Thyroid gland (tissue), 4 donors: ENCODE results near the gene VRK1. TPM values are rescaled to one million over a fixed set of nuclear protein-coding genes. Genes with fewer than 3 reads are reported as not detected.

Experiments used
- DNase-seq, 2 donors: peaks; one replicate each; pipeline ENCODE4 v3.0.0-alpha.2; 2019
- H3K27ac ChIP-seq, 3 donors: fragments of 200-600 bp; sonication (generic); 1 replicate in 2 of 3; 2 replicates in 1 of 3; pipeline ENCODE4 v1.5.1; 2016 to 2019; ENCODE audit warnings: mild to moderate bottlenecking in 1 of 3, moderate library complexity in 1 of 3
- H3K27me3 ChIP-seq: fragments of 200-600 bp; sonication (generic); one replicate; pipeline ENCODE4 v1.5.1; 2019
- H3K36me3 ChIP-seq, 2 donors: fragments of 200-600 bp; sonication (generic); one replicate each; pipeline ENCODE4 v1.5.1; 2016 to 2019
- H3K4me1 ChIP-seq, 2 donors: fragments of 200-600 bp; sonication (generic); one replicate each; pipeline ENCODE4 v1.5.1; 2017 to 2019
- H3K4me3 ChIP-seq, 3 donors: fragments of 200-600 bp; sonication (generic); replicated peaks in 1 of 3; 1 replicate in 2 of 3; 2 replicates in 1 of 3; pipeline ENCODE4 v1.5.1; 2016; ENCODE audit warnings: mild to moderate bottlenecking in 1 of 3
- H3K9me3 ChIP-seq: fragments of 200-600 bp; sonication (generic); one replicate; pipeline ENCODE4 v1.5.1; 2017
- POLR2A ChIP-seq, 2 donors: fragments of 450-650 bp; IDR thresholded peaks; one replicate each; pipeline ENCODE4 v1.6.1; 2017; ENCODE audit warnings: antibody characterized with exemption in 2 of 2, mild to moderate bottlenecking in 2 of 2, moderate library complexity in 1 of 2
- WGBS, 2 donors: methylation state at CpG; one replicate each; pipeline ENCODE4 v1.1.5; 2017; 5-methylcytosine and 5-hydroxymethylcytosine counted together
- intact Hi-C: fragments of 100-400 bp; cut with DNase I; formaldehyde crosslinking; loops from one replicate; pipeline ENCODE4 v1.15.1; 2023
- total RNA-seq, 4 donors: library from RNA; depleted of rRNA; stranded (reverse); fragments of >200 nt; gene quantifications; one replicate each; pipeline ENCODE4 v1.2.3, GENCODE V29; 2016
- TF ChIP-seq, protein P1 (sequence below), 6 experiments: fragments of 200-600 bp in 3 of 6; fragments of 450-650 bp in 3 of 6; sonication (generic) in 3 of 6; IDR thresholded peaks; one replicate each; pipeline ENCODE4 v1.5.1; 2016 to 2019; ENCODE audit warnings: antibody characterized with exemption in 6 of 6, mild to moderate bottlenecking in 2 of 6, inconsistent platforms in 1 of 6, moderate library complexity in 1 of 6

Gene VRK1
- total RNA-seq, 4 donors from 2014 or later = 10.1 to 44.4 (median 14.2) TPM

DNA sequence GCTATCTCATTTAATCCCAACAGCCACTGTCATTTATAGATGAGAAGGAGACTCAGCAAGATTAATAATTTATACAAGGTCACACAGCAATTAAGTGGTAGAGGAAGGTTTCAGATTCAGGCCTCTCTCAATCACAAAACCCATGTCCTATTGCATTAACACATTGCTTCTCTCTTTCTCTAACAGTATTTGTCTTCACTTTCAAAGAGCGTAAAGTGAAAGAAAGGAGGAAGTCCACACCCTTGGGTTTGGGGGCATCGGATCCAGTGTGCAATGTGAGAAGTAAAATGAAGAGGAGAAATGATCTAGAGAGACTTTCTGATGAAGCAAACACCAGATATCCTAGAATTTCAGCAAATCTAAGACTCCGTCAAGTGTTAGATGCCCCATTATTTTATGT lies 7.0 kb upstream of the VRK1 start:
- no peaks in the 10 kb centered on the region for H3K27me3 ChIP-seq
- no peaks in the 10 kb centered on the region for H3K36me3 ChIP-seq
- no peak overlapping the region for H3K4me3 ChIP-seq
- TF ChIP-seq, protein P1, sequence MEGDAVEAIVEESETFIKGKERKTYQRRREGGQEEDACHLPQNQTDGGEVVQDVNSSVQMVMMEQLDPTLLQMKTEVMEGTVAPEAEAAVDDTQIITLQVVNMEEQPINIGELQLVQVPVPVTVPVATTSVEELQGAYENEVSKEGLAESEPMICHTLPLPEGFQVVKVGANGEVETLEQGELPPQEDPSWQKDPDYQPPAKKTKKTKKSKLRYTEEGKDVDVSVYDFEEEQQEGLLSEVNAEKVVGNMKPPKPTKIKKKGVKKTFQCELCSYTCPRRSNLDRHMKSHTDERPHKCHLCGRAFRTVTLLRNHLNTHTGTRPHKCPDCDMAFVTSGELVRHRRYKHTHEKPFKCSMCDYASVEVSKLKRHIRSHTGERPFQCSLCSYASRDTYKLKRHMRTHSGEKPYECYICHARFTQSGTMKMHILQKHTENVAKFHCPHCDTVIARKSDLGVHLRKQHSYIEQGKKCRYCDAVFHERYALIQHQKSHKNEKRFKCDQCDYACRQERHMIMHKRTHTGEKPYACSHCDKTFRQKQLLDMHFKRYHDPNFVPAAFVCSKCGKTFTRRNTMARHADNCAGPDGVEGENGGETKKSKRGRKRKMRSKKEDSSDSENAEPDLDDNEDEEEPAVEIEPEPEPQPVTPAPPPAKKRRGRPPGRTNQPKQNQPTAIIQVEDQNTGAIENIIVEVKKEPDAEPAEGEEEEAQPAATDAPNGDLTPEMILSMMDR (IDR thresholded peaks at IDR 0.05) = no peak
- TF ChIP-seq POLR2A (IDR thresholded peaks at IDR 0.05) = no peak
- 52 to 59% methylated on average over 3 of the region's 3 CpGs for WGBS, 2 donors
- H3K9me3 ChIP-seq = no peaks in the 10 kb centered on the region
- intact Hi-C loops = no loop called here
- DNase-seq = no peak
- no peak overlapping the region for H3K27ac ChIP-seq
- no peaks in the 10 kb centered on the region for H3K4me1 ChIP-seq

- no peaks in the 10 kb centered on the region for H3K36me3 ChIP-seq
- no peak overlapping the region for H3K27ac ChIP-seq
- no peak overlapping the region for H3K4me3 ChIP-seq
- H3K27me3 ChIP-seq = no peaks in the 10 kb centered on the region
- no peak for TF ChIP-seq POLR2A (IDR thresholded peaks at IDR 0.05)
- TF ChIP-seq, protein P1 (IDR thresholded peaks at IDR 0.05) = no peak
- DNase-seq = no peak
- 83 to 92% methylated on average over 1 of the region's 1 CpG for WGBS, 2 donors
- intact Hi-C loops = no loop called here
- no peaks in the 10 kb centered on the region for H3K4me1 ChIP-seq
- no peaks in the 10 kb centered on the region for H3K9me3 ChIP-seq
These were observed 6.5 kb upstream of the VRK1 start for GRCh38 chr14:96790706-96791105.

DNA sequence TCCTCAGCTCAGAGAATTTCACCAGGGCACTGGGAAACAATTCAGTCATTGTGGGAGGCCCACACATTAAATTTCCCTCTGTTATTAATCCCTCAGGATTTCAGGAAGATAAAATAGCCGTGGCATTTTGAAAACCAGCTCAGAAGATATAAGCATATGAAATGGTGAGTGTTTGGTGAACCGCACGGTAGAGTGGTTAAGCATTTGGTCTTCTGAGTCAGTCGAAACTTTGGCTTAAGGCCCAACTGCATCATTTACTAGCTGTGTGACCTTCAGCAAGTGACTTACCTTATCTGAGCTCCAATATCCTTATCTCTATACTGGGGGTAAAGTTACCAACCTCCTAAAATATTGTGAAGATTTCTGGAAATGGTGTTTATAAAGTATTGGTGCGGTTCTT lies 5.2 kb upstream of the VRK1 start:
- no peak for DNase-seq
- no peak overlapping the region for H3K27ac ChIP-seq
- 83 to 84% methylated on average over 5 of the region's 5 CpGs for WGBS, 2 donors
- intact Hi-C loops = no loop called here
- H3K27me3 ChIP-seq = no peaks in the 10 kb centered on the region
- no peaks in the 10 kb centered on the region for H3K4me1 ChIP-seq
- no peaks in the 10 kb centered on the region for H3K36me3 ChIP-seq
- TF ChIP-seq POLR2A (IDR thresholded peaks at IDR 0.05) = no peak
- TF ChIP-seq, protein P1 (IDR thresholded peaks at IDR 0.05) = no peak
- H3K9me3 ChIP-seq = no peaks in the 10 kb centered on the region
- no peak overlapping the region for H3K4me3 ChIP-seq

- no peaks in the 10 kb centered on the region for H3K27me3 ChIP-seq
- no peak overlapping the region for H3K4me3 ChIP-seq
- TF ChIP-seq, protein P1 (IDR thresholded peaks at IDR 0.05) = no peak
- TF ChIP-seq POLR2A (IDR thresholded peaks at IDR 0.05) = no peak
- no peaks in the 10 kb centered on the region for H3K36me3 ChIP-seq
- H3K4me1 ChIP-seq = peaks cover 0 to under 1% of the 10 kb centered on the region in 2 donors
- no peaks in the 10 kb centered on the region for H3K9me3 ChIP-seq
- intact Hi-C loops = no loop called here
- no peak for DNase-seq
- WGBS, 2 donors = 67 to 71% methylated on average over 7 of the region's 7 CpGs
- no peak overlapping the region for H3K27ac ChIP-seq
These were observed 4.6 kb upstream of the VRK1 start for GRCh38 chr14:96792591-96792990.

DNA sequence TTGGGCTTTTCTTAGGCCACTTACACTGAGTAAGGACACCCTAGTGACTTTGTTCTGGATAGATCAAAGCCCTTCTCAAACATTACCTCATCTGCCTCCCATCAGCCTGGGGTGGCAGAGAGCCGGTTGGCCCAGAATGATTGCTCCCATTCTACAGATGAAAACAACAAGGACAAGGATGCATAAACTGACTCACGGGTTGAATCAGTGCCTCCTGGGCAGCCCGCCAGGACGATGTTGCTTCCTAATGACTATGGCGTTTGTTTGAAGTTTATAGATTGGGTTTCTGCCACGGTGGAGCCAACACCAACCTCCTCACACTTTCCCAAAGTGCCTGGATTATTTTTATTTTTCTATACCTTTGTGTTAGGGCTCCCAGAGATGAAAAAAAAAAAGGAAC lies 3.6 kb upstream of the VRK1 start:
- intact Hi-C loops = no loop called here
- WGBS, 2 donors = 68 to 77% methylated on average over 6 of the region's 6 CpGs
- H3K9me3 ChIP-seq = no peaks in the 10 kb centered on the region

More for the DNA sequence above, 3.6 kb upstream of the VRK1 start:
- H3K27me3 ChIP-seq = no peaks in the 10 kb centered on the region
- no peak for TF ChIP-seq POLR2A (IDR thresholded peaks at IDR 0.05)
- TF ChIP-seq, protein P1 (IDR thresholded peaks at IDR 0.05) = no peak
- DNase-seq = no peak
- H3K27ac ChIP-seq = no peak overlapping the region
- H3K36me3 ChIP-seq = no peaks in the 10 kb centered on the region
- H3K4me3 ChIP-seq = no peak overlapping the region
- H3K4me1 ChIP-seq = peaks cover 7 to 8% of the 10 kb centered on the region in 2 donors
